HG03571 (cell line): ENCODE data around the gene FGF6.

Experiments
- ATAC-seq: cut with Tn5 transposase; IDR thresholded peaks from one replicate; pipeline ENCODE4 v1.9.1; 2021; ENCODE audit not compliant: unreplicated experiment

FGF6 gene

DNA sequence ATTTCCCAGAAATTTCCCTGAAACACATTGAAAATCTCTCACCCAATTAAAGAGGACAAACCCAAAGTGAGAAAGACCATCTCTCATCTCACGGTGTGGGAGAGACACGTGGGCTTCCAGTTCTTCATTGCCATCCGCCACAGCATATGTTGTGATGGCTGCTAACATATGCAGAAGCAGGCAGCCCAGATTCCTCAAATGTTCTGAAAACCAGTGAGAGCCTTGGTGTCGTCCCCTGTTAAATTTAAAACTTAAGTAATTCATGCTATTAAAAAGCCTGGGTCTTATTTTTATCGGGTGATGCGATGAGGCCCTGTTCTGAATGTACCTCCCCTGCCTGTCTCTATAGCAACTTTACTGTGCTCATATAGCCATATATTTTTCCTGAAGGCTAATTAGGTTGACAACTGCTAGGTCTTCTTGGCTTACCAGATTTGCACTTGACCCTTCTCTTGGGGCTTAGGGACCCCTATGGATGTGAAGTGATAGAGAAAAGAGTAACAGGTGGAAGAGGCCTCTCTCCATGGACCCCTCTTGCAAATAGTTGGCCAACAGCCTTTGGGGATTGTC is 2.8 kb upstream of the FGF6 start:
- ATAC-seq = no peak

DNA sequence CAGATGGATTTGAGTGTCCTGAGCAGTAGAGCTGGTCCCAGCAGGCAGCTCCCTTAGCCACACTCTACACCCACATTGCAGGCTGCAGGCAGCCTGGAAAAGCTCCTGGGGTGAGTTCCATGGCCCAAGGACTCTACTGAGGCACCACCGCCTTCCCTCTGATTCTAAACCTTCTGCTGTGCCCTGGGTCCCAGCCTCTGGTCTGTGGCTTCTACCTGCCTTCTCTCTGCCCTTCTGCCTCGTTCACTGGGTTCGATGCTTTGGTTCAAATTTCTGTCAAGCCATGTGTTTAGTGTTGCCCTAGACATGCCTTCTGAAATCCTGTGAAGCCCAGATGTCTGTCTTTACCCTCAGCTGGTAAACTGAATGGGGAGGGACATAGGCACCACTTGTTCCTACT is 1.5 kb upstream of the FGF6 start:
- ATAC-seq = no peak

DNA sequence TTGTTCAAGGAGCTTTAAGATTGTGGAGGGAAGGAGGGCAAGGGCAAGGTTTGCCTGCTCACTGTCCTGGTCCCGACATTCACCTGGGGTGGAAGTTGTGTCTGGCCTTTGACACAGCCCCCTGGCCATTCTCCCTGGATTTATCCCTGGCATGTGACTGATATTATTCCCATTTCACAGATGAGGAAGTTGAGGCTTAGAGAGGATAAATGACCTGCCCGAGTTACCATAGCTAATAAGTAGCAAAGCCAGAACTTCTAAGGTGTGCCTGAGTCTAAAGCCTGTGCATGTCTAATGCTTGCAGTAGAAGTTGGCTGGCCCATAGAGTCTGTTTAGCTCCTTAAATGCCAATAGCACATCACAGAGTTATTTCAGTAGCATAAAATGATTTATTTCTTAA is 720 bp upstream of the FGF6 start:
- ATAC-seq = no peak

DNA sequence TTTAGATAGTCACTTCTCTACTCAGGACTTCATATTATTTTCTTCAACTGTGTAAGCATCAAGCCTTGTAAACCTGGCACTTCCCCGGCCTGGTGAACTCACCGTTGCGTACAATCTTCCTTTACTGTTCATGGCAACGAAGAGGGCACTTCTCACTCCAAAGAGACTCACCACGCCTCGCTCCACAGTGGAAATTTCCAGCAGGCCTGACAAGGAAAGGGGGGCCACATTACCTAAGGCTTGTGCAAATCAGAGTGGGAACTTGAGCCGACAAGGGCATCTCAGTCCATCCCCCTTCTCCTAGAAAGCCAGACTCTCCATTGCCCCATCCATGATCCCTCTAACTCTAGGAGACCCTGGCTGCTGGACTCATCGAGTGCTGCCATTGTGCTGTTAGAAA is 1.6 kb downstream of the FGF6 start:
- no peak for ATAC-seq

DNA sequence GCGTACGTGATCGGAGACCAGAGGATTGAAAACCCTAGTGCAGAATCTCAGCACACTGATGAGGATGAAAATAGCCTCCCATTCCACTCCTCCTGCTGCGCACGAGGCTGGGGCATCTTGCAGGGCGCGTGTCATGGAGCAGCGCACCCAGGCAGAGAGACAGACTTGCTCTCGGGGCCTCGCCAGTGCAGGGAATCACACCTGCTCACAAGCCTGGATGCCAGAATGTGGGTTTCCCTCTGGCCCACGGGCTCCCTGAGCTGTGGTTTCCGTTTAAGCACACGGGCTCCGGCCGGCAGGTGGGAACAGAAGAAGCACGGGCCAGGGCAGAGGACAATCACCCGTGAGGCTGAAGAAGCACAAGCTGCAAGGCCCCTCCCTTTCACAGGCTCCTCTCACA is 2.0 kb downstream of the FGF6 start:
- no peak for ATAC-seq

DNA sequence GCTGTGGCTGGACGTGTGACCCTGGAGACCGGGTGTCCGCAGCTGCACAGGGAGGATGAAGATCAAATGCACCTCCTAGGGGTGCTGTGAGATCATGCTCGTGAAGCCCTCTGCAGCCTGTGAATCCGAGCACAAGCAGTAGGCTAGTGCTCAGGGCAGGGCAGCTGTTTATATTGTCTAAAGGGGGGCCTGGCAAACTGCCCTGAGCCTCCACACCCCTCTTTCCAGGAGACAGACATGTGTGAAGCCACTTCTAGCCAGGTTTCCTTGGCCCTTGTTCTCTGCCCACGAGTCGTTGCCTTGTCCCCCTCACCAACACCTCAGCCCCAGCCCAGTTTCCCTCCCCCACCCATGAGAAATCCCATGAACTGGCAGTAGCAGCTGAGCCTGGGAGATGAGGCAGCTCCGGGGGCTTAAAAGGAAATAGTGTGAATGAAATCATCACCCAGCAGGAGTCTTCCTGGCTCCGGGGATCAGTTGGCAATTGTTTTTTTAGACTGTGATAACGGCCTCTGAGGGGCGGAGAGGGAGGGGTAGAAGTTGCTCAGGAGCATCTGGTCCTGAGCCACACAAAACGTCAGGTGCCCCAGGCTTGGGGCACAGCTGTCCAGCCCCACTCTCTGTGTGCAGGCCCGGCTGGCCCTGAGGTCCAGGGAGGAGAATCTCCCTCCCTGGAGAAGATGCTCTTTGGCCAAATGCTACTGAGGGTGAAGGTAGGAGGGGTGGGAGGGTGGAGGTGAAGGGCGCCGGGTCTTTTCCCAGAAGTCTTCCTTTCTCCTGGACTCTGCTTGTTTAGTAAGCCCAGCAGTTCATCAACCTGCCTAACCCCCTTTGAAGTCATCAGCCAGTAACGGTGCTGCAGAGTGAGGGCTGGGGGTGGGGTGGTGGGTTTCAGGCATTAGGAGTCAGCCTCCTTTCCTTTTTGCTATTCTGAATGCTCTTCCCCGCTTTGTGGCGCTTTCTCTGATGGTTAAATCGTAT is 4.0 kb downstream of the FGF6 start:
- ATAC-seq = no peak

DNA sequence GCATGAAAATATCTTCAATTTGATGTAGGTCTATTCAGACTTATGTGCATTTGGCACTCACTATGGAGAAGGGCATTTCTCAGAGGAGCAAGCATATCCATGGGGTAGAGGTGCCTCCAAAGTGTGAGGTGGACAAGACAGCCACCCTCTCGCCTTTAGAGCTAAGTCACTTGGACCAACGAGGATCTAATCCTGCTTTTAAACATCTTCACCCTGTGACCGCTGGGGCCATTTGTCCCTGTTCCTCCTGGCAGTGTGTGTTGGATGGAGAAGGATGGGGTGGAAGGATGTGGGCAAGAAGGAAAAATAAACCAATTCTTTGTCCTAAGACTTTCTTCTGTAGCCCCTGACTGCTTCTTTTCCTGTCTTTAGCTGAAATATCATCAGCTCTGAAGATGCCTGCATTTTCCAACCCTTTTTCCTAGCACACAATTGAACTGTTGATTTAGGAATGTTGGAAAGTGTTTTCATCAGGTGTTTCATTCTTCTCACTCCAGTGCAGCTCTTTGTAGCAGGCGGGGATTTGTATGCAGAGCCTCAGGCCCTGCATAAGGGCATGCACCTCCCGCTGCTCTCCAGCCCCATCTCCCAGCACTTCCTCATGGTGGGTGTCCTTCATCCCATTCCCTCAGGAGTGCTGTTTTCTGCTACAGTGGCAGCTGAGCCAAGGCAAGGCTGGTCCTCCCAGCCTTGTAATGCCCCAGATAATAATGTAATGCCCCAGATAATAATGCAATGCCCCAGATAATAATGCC is 5.3 kb downstream of the FGF6 start:
- ATAC-seq = no peak

DNA sequence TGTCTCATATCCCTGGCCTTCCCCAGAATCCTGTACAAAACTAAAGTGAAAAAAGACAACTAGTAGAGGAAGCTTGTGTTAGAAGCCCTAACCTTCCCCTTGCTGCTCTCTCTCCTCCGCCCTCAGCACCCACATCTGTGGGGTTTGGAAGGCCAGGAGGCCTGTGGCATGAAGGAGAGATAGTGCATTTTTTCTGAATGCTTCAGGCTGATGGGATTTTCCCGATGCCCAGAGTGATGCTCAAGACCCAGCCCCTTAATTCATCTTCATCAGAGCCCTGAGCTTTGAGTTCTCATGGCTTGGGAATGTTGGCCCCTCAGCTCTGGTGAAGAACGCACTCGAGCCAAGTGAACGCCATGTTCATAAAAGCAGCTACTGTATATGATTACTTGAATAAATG is 5.9 kb downstream of the FGF6 start:
- no peak for ATAC-seq

DNA sequence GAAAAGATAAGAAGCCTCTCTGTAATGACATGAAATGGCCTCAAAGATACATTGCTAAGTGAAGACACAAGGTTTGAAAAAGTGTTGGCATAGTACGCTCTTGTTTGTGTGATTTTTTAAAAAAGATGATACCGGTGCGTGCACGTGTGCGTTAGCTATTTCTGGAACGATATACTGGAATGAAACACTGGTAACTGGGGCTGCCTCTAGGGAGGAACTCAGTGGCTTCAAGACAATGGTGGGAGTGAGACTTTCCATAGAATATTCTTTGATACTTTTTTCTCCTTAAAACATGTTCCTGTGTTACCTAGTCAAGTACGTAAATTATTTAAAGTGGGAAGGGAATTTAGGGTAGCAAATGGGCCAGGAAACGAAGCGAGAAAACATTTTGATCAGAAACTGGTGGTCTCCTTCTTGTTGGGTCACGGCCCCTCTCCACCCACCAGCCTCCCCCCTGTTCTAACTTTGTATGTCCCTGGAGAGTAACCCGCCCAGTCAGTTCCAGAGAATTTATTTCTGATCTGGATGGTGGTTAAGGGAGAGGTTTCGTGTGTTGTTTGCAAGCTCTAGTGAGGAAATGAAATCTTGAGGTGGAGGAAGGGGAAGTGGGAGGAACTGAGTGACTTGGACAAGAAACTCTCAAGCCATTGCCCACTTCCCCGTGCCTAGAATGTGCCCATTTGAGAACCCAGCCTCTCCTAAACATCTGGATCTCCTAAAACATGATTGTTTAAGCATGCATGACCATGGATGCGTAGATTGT is 6.6 kb downstream of the FGF6 start:
- no peak for ATAC-seq

DNA sequence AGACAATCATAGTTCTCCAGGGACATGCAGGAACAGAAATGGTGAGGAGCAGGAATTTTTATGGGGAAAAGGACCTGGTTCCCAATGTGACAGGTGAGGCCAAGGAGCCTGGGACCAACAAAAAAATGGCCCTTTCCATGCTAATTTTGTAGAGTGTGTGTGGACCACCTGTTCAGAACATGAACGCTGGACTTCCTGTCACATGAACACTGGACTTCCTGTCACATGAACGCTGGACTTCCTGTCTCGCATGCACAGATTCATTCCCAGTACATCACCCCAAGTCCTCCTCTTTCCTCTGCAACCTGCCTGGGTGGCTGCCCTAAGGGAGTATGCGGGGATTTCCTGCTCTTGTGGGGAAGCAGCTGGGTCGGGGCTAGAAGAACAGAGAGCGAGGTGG is 10.1 kb downstream of the FGF6 start:
- ATAC-seq = no peak

DNA sequence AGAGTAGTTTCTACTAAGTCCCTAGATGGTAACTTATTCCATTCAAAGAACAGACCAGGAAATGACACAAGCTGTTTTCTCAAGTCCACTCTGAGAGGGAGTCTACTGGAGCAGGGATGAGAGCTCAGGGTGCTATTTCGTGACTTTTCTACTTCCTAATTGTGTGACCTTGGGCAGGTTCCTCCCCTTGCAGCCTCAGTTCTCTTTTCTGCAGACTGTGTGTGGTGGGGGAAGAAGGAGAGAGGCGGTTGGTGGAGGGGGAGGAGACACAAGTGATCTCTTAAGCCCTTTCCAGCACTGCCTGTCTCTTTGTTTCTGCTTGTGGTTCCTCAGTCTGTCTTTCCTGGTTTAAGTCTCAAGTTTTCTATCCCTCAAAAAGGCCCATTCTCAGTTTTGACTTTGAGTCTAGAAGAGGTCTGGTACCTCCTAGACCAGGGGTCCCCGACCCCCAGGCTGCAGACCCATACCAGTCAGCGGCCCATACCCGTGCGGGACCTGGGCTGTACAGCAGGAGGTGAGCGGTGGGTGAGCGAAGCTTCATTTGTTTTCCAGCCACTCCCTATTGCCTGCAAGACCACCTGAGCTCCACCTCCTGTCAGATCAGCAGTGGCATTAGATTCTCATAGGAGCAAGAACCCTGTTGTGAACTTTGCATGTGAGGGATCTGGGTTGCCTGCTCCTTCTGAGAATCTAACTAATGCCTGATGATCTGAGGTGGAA is 10.7 kb downstream of the FGF6 start:
- no peak for ATAC-seq

DNA sequence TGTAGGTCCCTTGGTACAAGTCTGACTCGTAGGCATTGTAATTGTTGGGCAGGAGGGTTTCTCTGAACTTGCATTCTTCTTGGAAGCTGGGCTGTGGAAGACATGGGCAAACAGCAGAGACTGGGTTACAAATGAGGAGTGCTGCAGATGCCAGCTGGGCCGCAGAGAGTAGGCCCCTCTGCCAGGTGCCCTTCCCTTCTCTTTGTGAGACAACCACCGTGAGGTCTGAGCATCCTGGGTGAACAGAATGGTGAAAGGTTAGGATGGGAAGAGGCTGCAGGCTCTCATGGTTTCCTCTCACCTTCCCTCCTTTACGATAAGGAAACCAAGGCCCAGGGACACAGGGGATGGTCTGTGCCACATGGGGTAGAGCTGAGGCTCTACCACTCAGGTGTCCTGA is 11.3 kb downstream of the FGF6 start:
- no peak for ATAC-seq

DNA sequence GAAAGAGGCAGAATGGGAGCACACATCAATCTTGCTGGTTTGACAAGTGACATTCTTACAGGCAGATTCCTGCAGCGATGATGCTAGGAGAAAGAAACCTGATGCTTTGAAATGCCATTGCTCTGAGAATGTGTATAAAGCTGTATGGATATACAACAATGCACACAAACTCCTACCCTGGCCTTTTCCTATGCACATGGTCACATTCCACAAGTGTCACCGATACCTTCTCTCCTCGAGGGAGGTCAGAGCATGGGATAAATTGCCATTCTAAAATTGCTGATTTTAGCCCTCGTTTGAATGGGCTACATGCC is 11.9 kb downstream of the FGF6 start:
- no peak for ATAC-seq

DNA sequence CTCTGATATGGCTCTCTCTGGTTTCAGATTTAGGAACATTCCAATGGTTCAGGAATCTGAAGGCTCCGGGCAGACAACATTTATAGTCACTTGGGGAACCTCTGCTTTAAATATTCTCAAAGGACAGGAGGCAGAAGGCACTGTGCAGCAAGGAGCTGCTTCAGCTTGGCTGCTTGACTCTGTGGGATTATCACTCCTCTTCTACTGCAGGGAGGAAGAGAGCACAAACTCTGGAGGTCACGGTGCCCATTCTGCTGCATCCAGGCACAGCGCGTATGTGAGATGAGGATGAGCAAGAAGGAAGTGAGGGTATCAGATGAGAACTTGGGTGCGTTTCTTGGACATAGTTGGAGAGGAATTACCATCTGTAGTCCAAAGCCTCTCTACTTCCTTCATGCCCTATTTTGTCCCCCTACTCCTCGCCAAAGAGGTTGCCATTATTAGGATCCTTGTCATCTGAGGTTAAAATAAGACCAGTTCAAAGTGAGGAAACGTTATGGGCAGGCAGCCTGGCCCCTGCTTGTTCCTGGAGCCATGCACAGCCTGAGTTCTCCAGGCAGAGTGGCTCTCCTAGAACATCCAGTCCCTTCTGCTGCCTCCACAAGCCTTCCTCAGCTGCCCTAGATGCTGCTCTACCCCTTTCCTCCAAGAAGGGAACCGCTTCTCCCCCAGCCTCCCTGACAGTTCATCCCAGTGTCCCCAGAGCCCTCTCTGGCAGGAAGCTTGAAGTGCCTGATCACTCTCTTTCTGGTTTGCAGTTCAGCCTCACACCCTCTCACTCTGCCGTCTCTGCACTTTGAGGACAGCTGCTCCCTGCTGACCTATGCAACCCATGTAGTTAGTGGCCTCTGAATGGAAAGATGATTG is 12.5 kb downstream of the FGF6 start:
- no peak for ATAC-seq

DNA sequence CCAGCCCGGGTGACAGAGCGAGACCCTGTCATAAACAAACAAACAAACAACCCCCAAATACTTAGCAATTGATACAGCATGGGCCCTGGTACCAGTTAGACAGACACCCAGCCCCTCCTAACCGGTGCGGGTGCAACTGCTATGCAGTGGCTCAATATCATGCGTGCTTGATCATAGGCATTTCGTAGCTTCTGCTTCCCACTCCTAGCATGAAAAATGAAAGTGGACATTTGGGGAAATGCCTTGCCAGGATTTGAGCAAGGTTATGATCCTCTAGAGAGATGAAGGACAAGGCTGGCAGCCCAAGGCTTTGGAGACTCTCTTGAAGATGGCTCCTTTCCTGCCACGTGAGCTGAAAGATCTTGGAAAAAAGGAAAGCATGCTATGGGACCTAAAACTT is 13.7 kb downstream of the FGF6 start:
- ATAC-seq = no peak

DNA sequence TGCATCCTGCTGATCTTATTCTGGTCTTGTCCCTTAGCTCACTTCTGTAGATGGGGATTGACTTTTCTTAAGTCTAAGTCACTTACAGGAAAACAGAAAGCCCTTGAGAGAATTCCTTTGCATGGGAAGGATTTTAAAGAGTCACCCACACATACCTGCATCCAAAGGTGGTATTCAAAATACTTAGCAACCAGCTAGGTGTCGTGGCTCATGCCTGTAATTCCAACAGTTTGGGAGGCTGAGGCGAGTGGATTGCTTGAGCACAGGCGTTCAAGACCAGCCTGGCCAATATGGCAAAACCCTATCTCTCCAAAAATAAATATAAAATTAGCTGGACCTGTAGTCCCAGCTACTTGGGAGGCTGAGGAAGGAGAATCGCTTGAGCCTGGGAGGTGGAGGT is 14.2 kb downstream of the FGF6 start:
- no peak for ATAC-seq

DNA sequence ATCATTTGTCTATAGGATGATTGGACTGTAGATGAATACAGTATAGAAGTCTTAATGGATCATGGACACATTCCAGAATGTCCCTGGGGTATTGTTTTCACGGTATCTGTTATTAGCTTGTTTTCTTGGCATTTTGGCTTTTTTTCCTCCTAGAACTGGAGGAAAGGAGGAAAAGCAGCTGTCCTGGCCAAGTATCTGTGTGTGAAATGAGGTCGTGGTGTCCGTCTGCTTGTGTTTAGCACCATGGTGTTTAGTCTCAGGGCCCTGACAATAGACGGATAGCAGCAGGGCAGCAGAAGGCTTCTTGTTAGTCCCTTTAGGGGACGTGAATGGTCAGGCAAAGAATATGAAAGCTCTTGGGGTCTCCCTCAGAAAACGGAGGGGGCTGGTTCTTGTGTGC is 21.2 kb downstream of the FGF6 start:
- ATAC-seq = no peak

DNA sequence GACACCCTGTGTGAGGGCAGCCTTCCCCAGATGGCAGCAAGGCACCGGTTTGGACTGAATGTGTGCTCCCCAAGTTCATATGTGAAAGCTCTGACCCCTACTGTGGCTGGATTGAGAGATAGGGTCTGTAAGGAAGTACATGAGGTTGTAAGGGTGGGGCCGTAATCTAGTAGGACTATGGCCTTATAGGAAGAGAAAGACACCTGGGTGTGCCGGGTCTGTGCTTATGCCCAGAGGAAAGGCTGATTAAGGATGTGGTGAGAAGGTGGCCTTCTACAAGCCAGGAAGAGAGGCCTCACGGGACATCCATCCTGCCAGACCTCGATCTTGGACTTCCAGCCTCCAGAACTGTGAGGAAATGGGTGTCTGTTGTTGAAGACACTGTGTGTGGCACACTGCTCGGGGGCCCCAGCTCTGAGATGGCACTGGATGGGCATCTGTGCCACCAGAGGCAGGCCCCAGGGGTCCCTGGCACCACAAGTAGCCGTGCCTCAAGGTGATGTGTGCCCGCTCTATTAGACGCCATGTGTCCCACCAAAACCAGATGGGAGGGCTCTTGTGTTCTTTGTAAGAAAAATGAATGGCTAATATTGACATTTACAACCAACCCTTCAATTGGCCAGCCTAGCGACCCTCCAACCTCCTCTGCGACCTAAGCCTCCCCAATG is 22.0 kb downstream of the FGF6 start:
- no peak for ATAC-seq

DNA sequence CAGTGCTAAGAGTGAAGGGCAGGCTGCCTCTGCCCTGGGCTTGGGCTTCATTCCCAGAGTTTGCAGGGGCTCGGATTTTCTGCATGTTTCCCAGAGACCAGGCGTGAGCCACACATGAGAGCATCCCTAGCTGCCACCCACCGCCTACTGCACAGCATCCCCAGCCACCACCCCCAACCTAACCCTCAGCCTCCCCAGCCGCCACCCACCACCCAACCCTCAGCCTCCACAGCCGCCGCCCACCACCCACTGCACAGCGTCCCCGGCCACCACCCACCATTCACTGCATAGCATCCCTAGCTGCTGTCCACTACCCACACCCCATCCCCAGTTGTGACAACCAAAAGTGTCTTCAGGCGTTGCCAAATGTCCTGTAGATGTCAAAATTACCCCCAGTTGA is 22.6 kb downstream of the FGF6 start:
- no peak for ATAC-seq
